CD4-positive, CD25-positive, alpha-beta regulatory T cell (primary cell): ENCODE measurements around the gene NPHP1. TPM values are rescaled to one million over a fixed set of nuclear protein-coding genes. Genes with fewer than 3 reads are reported as not detected.
A peak's percentile ranks its signal among the peaks of the same experiment; 100 is the strongest.
"Not testable (repeated sequence)": the region's sequence is repeated elsewhere in the genome, so short reads cannot be mapped to it uniquely, and the experiment has no call there.

Source experiments
- ATAC-seq, 2 donors: fragments of 150-1000 bp; cut with Tn5 transposase; one replicate each; pipeline ENCODE4 v1.10.0; 2021; ENCODE audit warnings: low read depth in 2 of 2, moderate number of reproducible peaks in 2 of 2, moderate library complexity in 1 of 2
- DNase-seq, 3 donors: peaks; one replicate each; pipeline versions ENCODE4 v3.0.0 to v3.0.0-alpha.2; 2012 to 2022; ENCODE audit warnings: mixed read lengths in 1 of 3
- H3K27ac ChIP-seq: one replicate; pipeline ENCODE4 v1.7.0; 2013; ENCODE audit warnings: mild to moderate bottlenecking, low read length; ENCODE audit not compliant: insufficient read depth, poor library complexity, severe bottlenecking
- H3K27me3 ChIP-seq: one replicate; pipeline ENCODE4 v1.7.0; 2013; ENCODE audit warnings: low read length; ENCODE audit not compliant: control insufficient read depth, insufficient read depth
- H3K36me3 ChIP-seq: one replicate; pipeline ENCODE4 v1.7.0; 2013; ENCODE audit warnings: mild to moderate bottlenecking, low read length, moderate library complexity; ENCODE audit not compliant: control insufficient read depth, insufficient read depth
- H3K4me1 ChIP-seq: 2 replicates; pipeline ENCODE4 v1.7.0; 2013; ENCODE audit warnings: mild to moderate bottlenecking, low read length; ENCODE audit not compliant: insufficient read depth, control insufficient read depth, poor library complexity, severe bottlenecking
- H3K4me3 ChIP-seq: one replicate; pipeline ENCODE4 v1.7.0; 2013; ENCODE audit warnings: low read depth, mild to moderate bottlenecking, low read length, moderate library complexity
- H3K9me3 ChIP-seq, 2 experiments: 1 replicate in 1 of 2; 2 replicates in 1 of 2; pipeline ENCODE4 v1.7.0; 2013; ENCODE audit warnings: low read length in 2 of 2, mild to moderate bottlenecking in 1 of 2, moderate library complexity in 1 of 2; ENCODE audit not compliant: control insufficient read depth in 2 of 2
- H3K27ac Mint-ChIP-seq, 3 donors: one replicate each; pipeline ENCODE4 v1.8.0; 2020 to 2022; ENCODE audit warnings: mild to moderate bottlenecking in 3 of 3, mixed read lengths in 3 of 3, moderate library complexity in 2 of 3
- H3K27me3 Mint-ChIP-seq: one replicate; pipeline ENCODE4 v1.8.0; 2022; ENCODE audit warnings: mild to moderate bottlenecking, mixed read lengths
- H3K36me3 Mint-ChIP-seq: one replicate; pipeline ENCODE4 v1.8.0; 2020; ENCODE audit warnings: mixed read lengths
- H3K4me1 Mint-ChIP-seq, 4 donors: one replicate each; pipeline ENCODE4 v1.8.0; 2020 to 2022; ENCODE audit warnings: mixed read lengths in 4 of 4, mild to moderate bottlenecking in 1 of 4
- H3K4me3 Mint-ChIP-seq, 4 donors: one replicate each; pipeline ENCODE4 v1.8.0; 2020 to 2022; ENCODE audit warnings: mild to moderate bottlenecking in 4 of 4, mixed read lengths in 4 of 4, moderate library complexity in 3 of 4
- H3K9me3 Mint-ChIP-seq, 7 donors: one replicate each; pipeline ENCODE4 v1.8.0; 2020 to 2022; ENCODE audit warnings: mixed read lengths in 7 of 7, mild to moderate bottlenecking in 3 of 7, moderate library complexity in 2 of 7
- polyA plus RNA-seq, 4 donors: library from polyadenylated mRNA; unstranded; fragments of 300-500 nt; fragmentation: Illumina TruSeq; gene quantifications; one replicate each; pipeline ENCODE4 v1.2.3, GENCODE V29; 2021
- total RNA-seq: library from RNA; stranded (reverse); gene quantifications from one replicate; pipeline ENCODE4 v1.2.3, GENCODE V29; 2022

Gene NPHP1
- total and polyA plus RNA-seq, 5 donors from 2014 or later: 0.15 to 0.58 (median 0.31) TPM; not detected in 2

DNA sequence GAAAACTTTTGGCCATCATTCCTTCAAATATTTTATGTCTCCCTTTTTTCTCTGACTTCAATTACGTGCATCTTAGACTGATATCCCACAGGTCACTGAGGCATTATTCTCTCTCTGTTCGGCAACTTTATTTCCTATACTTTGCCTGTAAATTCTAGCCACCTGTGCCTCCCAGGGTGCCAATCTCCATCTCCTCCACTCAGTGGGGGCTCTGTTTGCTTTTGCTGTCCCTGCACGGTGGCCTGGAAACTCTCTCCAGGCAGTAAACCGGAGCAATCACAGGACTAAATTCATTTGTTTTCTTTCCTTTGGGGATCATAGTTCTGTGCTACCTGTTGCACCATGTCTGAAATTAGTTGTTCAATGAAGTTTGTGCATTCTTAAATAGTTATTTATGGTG lies 17.1 kb upstream of the NPHP1 start:
- Histone ChIP-seq H3K4me3 (no peak overlapping the region), H3K27me3 (peaks cover 36% of the 10 kb centered on the region), H3K36me3 (no peaks in the 10 kb centered on the region), H3K9me3 (no peaks in the 10 kb centered on the region), H3K4me1 (no peaks in the 10 kb centered on the region), H3K27ac (no peak overlapping the region)
- H3K36me3 Mint-ChIP-seq: no peaks in the 10 kb centered on the region
- H3K27ac Mint-ChIP-seq: no peak overlapping the region
- H3K4me3 Mint-ChIP-seq: no peak overlapping the region
- ATAC-seq (no peak), DNase-seq (no peak)
- H3K4me1 Mint-ChIP-seq: peaks cover 0 to 2% (median 0%) of the 10 kb centered on the region in 4 donors
- H3K27me3 Mint-ChIP-seq: peaks cover 57% of the 10 kb centered on the region
- peaks cover 0 to 7% (median 1%) of the 10 kb centered on the region in 7 donors for H3K9me3 Mint-ChIP-seq

- ATAC-seq (no peak), DNase-seq (no peak)
- peaks cover 55% of the 10 kb centered on the region for H3K27me3 Mint-ChIP-seq
- Histone ChIP-seq H3K27me3 (peaks cover 31% of the 10 kb centered on the region), H3K27ac (no peak overlapping the region), H3K36me3 (no peaks in the 10 kb centered on the region), H3K4me3 (no peak overlapping the region), H3K9me3 (no peaks in the 10 kb centered on the region), H3K4me1 (no peaks in the 10 kb centered on the region)
- H3K36me3 Mint-ChIP-seq: no peaks in the 10 kb centered on the region
- peaks cover 0 to 5% (median 0%) of the 10 kb centered on the region in 7 donors for H3K9me3 Mint-ChIP-seq
- no peaks in the 10 kb centered on the region for H3K4me1 Mint-ChIP-seq
- H3K4me3 Mint-ChIP-seq: no peak overlapping the region
- no peak overlapping the region for H3K27ac Mint-ChIP-seq
These were observed 15.4 kb upstream of the NPHP1 start for GRCh38 chr2:110220190-110220564.

DNA sequence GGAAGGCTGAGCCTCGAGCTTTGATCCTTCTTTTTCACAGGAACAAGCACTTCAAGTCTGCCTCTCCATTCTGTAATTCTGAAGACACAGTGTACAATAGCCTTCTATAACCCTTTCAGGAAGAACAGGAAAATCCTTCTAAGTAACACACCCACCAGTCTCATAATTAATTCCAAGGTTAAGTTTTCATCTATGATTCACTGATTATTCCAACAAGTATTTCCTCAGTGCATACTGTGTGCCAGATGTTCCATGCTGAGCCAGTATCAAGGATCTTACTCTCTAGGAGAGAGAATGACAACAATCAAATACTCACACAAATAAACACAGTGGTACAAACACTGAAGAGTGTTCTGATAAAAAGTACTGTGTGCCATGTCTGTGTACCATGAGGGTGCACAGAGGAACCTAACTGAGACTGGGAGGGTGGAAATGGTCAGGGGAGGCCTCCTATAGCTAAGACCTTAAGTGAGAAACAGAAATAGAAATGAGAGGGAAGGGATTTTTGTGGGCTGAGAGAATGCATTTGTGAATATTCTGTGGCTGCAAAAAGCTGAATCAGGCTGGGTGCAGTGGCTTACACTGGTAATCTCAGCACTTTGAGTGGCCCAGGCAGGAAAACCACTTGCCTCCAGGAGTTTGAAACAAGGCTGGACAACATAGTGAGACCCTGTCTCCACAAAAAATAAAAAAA lies 14.8 kb upstream of the NPHP1 start:
- no peaks in the 10 kb centered on the region for H3K9me3 ChIP-seq
- no peak for ATAC-seq
- H3K36me3 Mint-ChIP-seq: no peaks in the 10 kb centered on the region
- H3K9me3 Mint-ChIP-seq: peaks cover 0 to 5% (median 0%) of the 10 kb centered on the region in 7 donors
- DNase-seq: no peak
- peaks cover 58% of the 10 kb centered on the region for H3K27me3 Mint-ChIP-seq
- no peaks in the 10 kb centered on the region for H3K36me3 ChIP-seq
- no peak overlapping the region for H3K4me3 ChIP-seq
- peaks cover 30% of the 10 kb centered on the region for H3K27me3 ChIP-seq
- H3K27ac ChIP-seq: no peak overlapping the region
- no peak overlapping the region for H3K27ac Mint-ChIP-seq
- no peaks in the 10 kb centered on the region for H3K4me1 ChIP-seq
- H3K4me3 Mint-ChIP-seq: no peak overlapping the region
- no peaks in the 10 kb centered on the region for H3K4me1 Mint-ChIP-seq

DNA sequence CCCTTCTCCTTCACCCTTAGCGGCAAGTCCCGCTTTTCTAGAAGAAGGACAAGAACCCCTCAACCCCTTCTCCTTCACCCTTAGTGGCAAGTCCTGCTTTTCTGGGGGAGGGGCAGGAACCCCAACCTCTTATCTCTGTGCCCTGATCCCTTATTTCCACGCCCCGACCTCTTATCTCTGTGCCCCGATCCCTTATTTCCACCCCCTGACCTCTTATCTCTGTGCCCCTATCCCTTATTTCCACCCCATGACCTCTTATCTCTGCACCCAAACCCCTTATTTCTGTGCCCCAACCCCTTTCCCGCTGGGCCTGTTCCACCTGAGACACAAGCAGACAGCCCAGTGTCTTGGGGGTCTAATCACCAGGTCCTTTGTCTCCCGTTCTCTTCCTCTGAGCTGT lies 14.1 kb upstream of the NPHP1 start:
- peaks cover 56% of the 10 kb centered on the region for H3K27me3 Mint-ChIP-seq
- H3K27ac ChIP-seq, H3K4me3 Mint-ChIP-seq, H3K4me1 Mint-ChIP-seq, DNase-seq, H3K36me3 Mint-ChIP-seq, H3K36me3 ChIP-seq, ATAC-seq, H3K4me3 ChIP-seq, H3K9me3 ChIP-seq, H3K27ac Mint-ChIP-seq, H3K9me3 Mint-ChIP-seq, H3K4me1 ChIP-seq: not testable (repeated sequence)
- H3K27me3 ChIP-seq: peaks cover 29% of the 10 kb centered on the region

- Mint-ChIP-seq H3K9me3 (peaks cover 0 to 5% (median 0%) of the 10 kb centered on the region in 7 donors), H3K4me3 (peak overlapping the region in 1 of 4 donors; percentile 41), H3K27ac (no peak overlapping the region), H3K36me3 (no peaks in the 10 kb centered on the region), H3K27me3 (peaks cover 61% of the 10 kb centered on the region), H3K4me1 (peaks cover 0 to 9% (median 4%) of the 10 kb centered on the region in 4 donors)
- H3K27me3 ChIP-seq: peaks cover 22% of the 10 kb centered on the region
- H3K4me1 ChIP-seq: peaks cover 7% of the 10 kb centered on the region
- DNase-seq (no peak), ATAC-seq (no peak)
- H3K4me3 ChIP-seq: no peak overlapping the region
- H3K36me3 ChIP-seq: no peaks in the 10 kb centered on the region
- peaks cover 3 to 5% of the 10 kb centered on the region in 2 experiments for H3K9me3 ChIP-seq
- no peak overlapping the region for H3K27ac ChIP-seq
These were observed 12.0 kb upstream of the NPHP1 start for GRCh38 chr2:110216803-110217202.

DNA sequence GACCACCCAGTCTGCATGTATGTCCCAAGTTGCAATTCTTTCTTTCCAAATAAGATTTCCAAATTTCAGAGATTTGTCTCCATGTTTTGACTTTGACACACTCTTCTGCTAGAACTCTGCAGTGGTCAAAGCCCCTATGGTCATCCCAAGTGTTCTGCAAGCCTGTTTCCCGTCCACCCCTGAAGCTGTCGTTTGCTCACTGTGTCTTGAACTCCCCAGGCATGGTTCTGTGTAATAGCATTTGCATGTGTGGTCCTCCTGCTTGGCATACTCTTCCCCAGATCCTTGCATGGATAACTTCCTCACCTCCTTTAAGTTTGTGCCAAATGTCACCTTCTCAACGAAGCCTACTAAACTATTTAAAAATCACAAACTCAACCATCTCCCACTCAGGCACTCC lies 11.4 kb upstream of the NPHP1 start:
- Mint-ChIP-seq H3K27ac (no peak overlapping the region), H3K9me3 (peaks cover 0 to 5% (median 0%) of the 10 kb centered on the region in 7 donors), H3K36me3 (no peaks in the 10 kb centered on the region), H3K4me1 (peaks cover 2 to 13% (median 8%) of the 10 kb centered on the region in 4 donors), H3K4me3 (peak overlapping the region in 2 of 4 donors; percentile 2 to 41), H3K27me3 (peaks cover 57% of the 10 kb centered on the region)
- H3K4me1 ChIP-seq: peaks cover 13% of the 10 kb centered on the region
- H3K27ac ChIP-seq: no peak overlapping the region
- no peak for DNase-seq
- no peak overlapping the region for H3K4me3 ChIP-seq
- no peak for ATAC-seq
- H3K27me3 ChIP-seq: peaks cover 19% of the 10 kb centered on the region
- H3K9me3 ChIP-seq: peaks cover 3 to 5% of the 10 kb centered on the region in 2 experiments
- H3K36me3 ChIP-seq: no peaks in the 10 kb centered on the region

DNA sequence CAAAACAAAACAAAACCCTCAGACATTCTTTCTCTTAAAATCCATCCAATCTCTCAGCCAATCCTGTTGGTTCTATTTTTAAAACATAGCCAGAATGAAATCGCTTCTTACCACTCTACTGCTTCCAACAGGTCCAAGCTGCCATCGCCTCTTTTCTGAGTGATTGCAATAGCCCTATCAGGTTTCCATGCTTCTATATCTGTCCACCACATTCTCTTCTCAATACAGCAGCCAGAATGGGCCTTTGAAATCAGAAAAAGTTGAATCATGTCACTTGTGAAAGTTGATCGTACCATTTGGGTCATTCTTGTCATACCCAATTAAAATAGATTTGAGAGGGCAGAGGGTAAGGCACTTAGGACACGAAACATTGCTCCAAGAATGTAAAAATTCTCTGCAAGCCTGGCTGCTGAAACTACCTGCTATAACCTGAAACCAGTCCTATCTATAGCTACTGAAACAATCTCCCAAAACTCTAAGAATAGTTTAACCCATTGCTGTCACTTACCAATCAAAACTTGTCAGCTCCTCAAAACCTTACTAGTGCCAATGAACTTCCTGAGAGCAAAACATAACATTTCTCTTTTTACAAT lies 10.8 kb upstream of the NPHP1 start:
- Mint-ChIP-seq H3K27me3 (peaks cover 56% of the 10 kb centered on the region), H3K4me1 (peaks cover 2 to 13% (median 8%) of the 10 kb centered on the region in 4 donors), H3K9me3 (peaks cover 0 to 5% (median 0%) of the 10 kb centered on the region in 7 donors), H3K4me3 (peak overlapping the region in 2 of 4 donors; percentile 2 to 39), H3K36me3 (no peaks in the 10 kb centered on the region), H3K27ac (no peak overlapping the region)
- Histone ChIP-seq H3K4me3 (no peak overlapping the region), H3K27me3 (peaks cover 19% of the 10 kb centered on the region), H3K27ac (no peak overlapping the region), H3K36me3 (no peaks in the 10 kb centered on the region), H3K4me1 (peaks cover 16% of the 10 kb centered on the region), H3K9me3 (peaks cover 3 to 5% of the 10 kb centered on the region in 2 experiments)
- ATAC-seq (no peak), DNase-seq (no peak)
